IMR-90 (cell line): ENCODE results near the gene FES. TPM values are rescaled to one million over a fixed set of nuclear protein-coding genes. Genes with fewer than 3 reads are reported as not detected.

Experiments
- ATAC-seq: fragments of 200-7000 bp; cut with Tn5 transposase; 2 replicates; pipeline ENCODE4 v1.9.1; 2020; ENCODE audit warnings: low read depth, mild to moderate bottlenecking, moderate library complexity
- BruUV-seq: library from RNA; stranded (reverse); fragments of 400-500 nt; replicated peaks from 2 replicates; lab custom pipeline; 2021; lab: Mats Ljungman, UMichigan
- CTCF ChIA-PET: fragments of 300-600 bp; formaldehyde crosslinking; extraction: SDS; loops from one replicate; lab custom pipeline; 2021; ENCODE audit warnings: antibody characterized with exemption; lab: Yijun Ruan, JAX
- POLR2A ChIA-PET: fragments of 300-600 bp; sonication (Branson Sonifier 250); formaldehyde crosslinking; loops from one replicate; lab custom pipeline; 2022; ENCODE audit warnings: antibody characterized with exemption; ENCODE audit not compliant: unreplicated experiment; lab: Charles Lee
- DNase-seq: peaks from one replicate; pipeline ENCODE4 v3.0.0; 2013
- H2AFZ ChIP-seq: replicated peaks from 2 replicates; pipeline ENCODE3; 2013; ENCODE audit warnings: low read length, mild to moderate bottlenecking; ENCODE audit not compliant: poor library complexity
- H2AK5ac ChIP-seq: 2 replicates; pipeline ENCODE4 v1.6.1; 2013; ENCODE audit warnings: low read depth, low read length, inconsistent platforms
- H2AK9ac ChIP-seq: replicated peaks from 2 replicates; pipeline ENCODE3; 2013; ENCODE audit warnings: mild to moderate bottlenecking, low read depth, low read length, moderate library complexity; ENCODE audit not compliant: poor library complexity
- H2BK120ac ChIP-seq: 2 replicates; pipeline ENCODE4 v1.6.1; 2013; ENCODE audit warnings: low read depth, low read length, inconsistent platforms
- H2BK15ac ChIP-seq: 3 replicates; pipeline ENCODE4 v1.6.1; 2013; ENCODE audit warnings: low read depth, low read length, inconsistent platforms
- H2BK20ac ChIP-seq: 2 replicates; pipeline ENCODE4 v1.6.1; 2013; ENCODE audit warnings: low read depth, mild to moderate bottlenecking, inconsistent platforms, low read length, moderate library complexity
- H2BK5ac ChIP-seq: 2 replicates; pipeline ENCODE4 v1.6.1; 2013; ENCODE audit warnings: mild to moderate bottlenecking, low read depth, low read length, inconsistent platforms; ENCODE audit not compliant: poor library complexity, severe bottlenecking
- H3K14ac ChIP-seq: replicated peaks from 2 replicates; pipeline ENCODE4 v1.6.1; 2013; ENCODE audit warnings: low read depth, low read length, inconsistent platforms
- H3K18ac ChIP-seq: 2 replicates; pipeline ENCODE4 v1.6.1; 2013; ENCODE audit warnings: low read depth, low read length, control low read depth
- H3K23ac ChIP-seq: 2 replicates; pipeline ENCODE4 v1.6.1; 2013; ENCODE audit warnings: low read depth, low read length, inconsistent platforms
- H3K27ac ChIP-seq: 2 replicates; pipeline ENCODE4 v1.5.1; 2013; ENCODE audit warnings: mild to moderate bottlenecking, control low read depth, low read length; ENCODE audit not compliant: insufficient read depth
- H3K27me3 ChIP-seq: 2 replicates; pipeline ENCODE4 v1.6.1; 2013; ENCODE audit warnings: low read length; ENCODE audit not compliant: control insufficient read depth, insufficient read depth
- H3K36me3 ChIP-seq: 2 replicates; pipeline ENCODE4 v1.6.1; 2013; ENCODE audit warnings: low read length, mixed read lengths; ENCODE audit not compliant: control insufficient read depth, insufficient read depth
- H3K4ac ChIP-seq: 2 replicates; pipeline ENCODE4 v1.6.1; 2013; ENCODE audit warnings: low read depth, low read length, inconsistent platforms
- H3K4me1 ChIP-seq: 2 replicates; pipeline ENCODE4 v1.6.1; 2013; ENCODE audit warnings: low read length, mixed read lengths; ENCODE audit not compliant: control insufficient read depth, insufficient read depth
- H3K4me2 ChIP-seq: 2 replicates; pipeline ENCODE4 v1.6.1; 2013; ENCODE audit warnings: low read depth, mild to moderate bottlenecking, control low read depth, low read length, moderate library complexity
- H3K4me3 ChIP-seq: 2 replicates; pipeline ENCODE4 v1.5.1; 2013; ENCODE audit warnings: low read depth, mild to moderate bottlenecking, control low read depth, low read length, moderate library complexity; ENCODE audit not compliant: insufficient read depth
- H3K56ac ChIP-seq: 2 replicates; pipeline ENCODE4 v1.6.1; 2013; ENCODE audit warnings: low read length, inconsistent platforms; ENCODE audit not compliant: insufficient read depth; ENCODE audit errors: extremely low read depth
- H3K79me1 ChIP-seq, 2 experiments: 2 replicates each; pipeline ENCODE4 v1.6.1; 2013; ENCODE audit warnings: low read length in 2 of 2, inconsistent platforms in 1 of 2, low read depth in 1 of 2
- H3K9ac ChIP-seq: 2 replicates; pipeline ENCODE4 v1.6.1; 2013; ENCODE audit warnings: low read depth, low read length, control low read depth
- H3K9me1 ChIP-seq: 2 replicates; pipeline ENCODE4 v1.6.1; 2013; ENCODE audit warnings: low read length, inconsistent platforms; ENCODE audit not compliant: insufficient read depth
- H3K9me3 ChIP-seq: 2 replicates; pipeline ENCODE4 v1.6.1; 2013; ENCODE audit warnings: low read length; ENCODE audit not compliant: control insufficient read depth, insufficient read depth
- H4K20me1 ChIP-seq: 2 replicates; pipeline ENCODE4 v1.6.1; 2013; ENCODE audit warnings: low read length, inconsistent platforms; ENCODE audit not compliant: insufficient read depth
- H4K5ac ChIP-seq: 2 replicates; pipeline ENCODE4 v1.6.1; 2013; ENCODE audit warnings: mild to moderate bottlenecking, low read depth, low read length, control low read depth
- H4K8ac ChIP-seq, 2 experiments: 2 replicates each; pipeline ENCODE4 v1.6.1; 2013; ENCODE audit warnings: low read depth in 2 of 2, low read length in 2 of 2, control low read depth in 1 of 2, inconsistent platforms in 1 of 2
- H4K91ac ChIP-seq: 2 replicates; pipeline ENCODE4 v1.6.1; 2013; ENCODE audit warnings: low read depth, low read length, inconsistent platforms; ENCODE audit not compliant: insufficient read depth
- BHLHE40 ChIP-seq: fragments of 150-350 bp; IDR thresholded peaks from 2 replicates; pipeline ENCODE4 v1.6.1; 2016; ENCODE audit warnings: mild to moderate bottlenecking, low read depth, low read length
- CEBPB ChIP-seq: IDR thresholded peaks from 2 replicates; pipeline ENCODE4 v1.6.1; 2012; ENCODE audit warnings: low read depth, low read length, improper control_type of control experiment
- FOS ChIP-seq: fragments of 150-350 bp; IDR thresholded peaks from 2 replicates; pipeline ENCODE4 v1.6.1; 2016; ENCODE audit warnings: low read depth, low read length
- MAFK ChIP-seq: IDR thresholded peaks from 2 replicates; pipeline ENCODE4 v1.6.1; 2012; ENCODE audit warnings: low read depth, low read length, improper control_type of control experiment
- MAZ ChIP-seq: IDR thresholded peaks from 2 replicates; pipeline ENCODE4 v1.6.1; 2012; ENCODE audit warnings: low read depth, mild to moderate bottlenecking, low read length, improper control_type of control experiment, moderate library complexity, borderline replicate concordance
- MXI1 ChIP-seq: IDR thresholded peaks from 2 replicates; pipeline ENCODE4 v1.6.1; 2012; ENCODE audit warnings: low read depth, mild to moderate bottlenecking, low read length, moderate library complexity, borderline replicate concordance
- NFE2L2 ChIP-seq: fragments of 150-350 bp; IDR thresholded peaks from 2 replicates; pipeline ENCODE4 v1.6.1; 2016; ENCODE audit warnings: low read depth, mild to moderate bottlenecking, low read length
- RAD21 ChIP-seq: IDR thresholded peaks from 2 replicates; pipeline ENCODE4 v1.6.1; 2012; ENCODE audit warnings: low read length, improper control_type of control experiment
- RCOR1 ChIP-seq: IDR thresholded peaks from 2 replicates; pipeline ENCODE4 v1.6.1; 2012; ENCODE audit warnings: mild to moderate bottlenecking, low read length, improper control_type of control experiment; ENCODE audit not compliant: insufficient replicate concordance
- RFX5 ChIP-seq: IDR thresholded peaks from 2 replicates; pipeline ENCODE4 v1.8.0; 2012; ENCODE audit warnings: low read depth, mild to moderate bottlenecking, low read length, moderate library complexity
- SMC3 ChIP-seq: fragments of 150-350 bp; IDR thresholded peaks from 2 replicates; pipeline ENCODE4 v1.6.1; 2016; ENCODE audit warnings: low read depth, mild to moderate bottlenecking, antibody characterized with exemption, low read length, moderate library complexity
- WGBS, 2 experiments: methylation state at CpG; one replicate each; pipeline versions ENCODE4 v1.1.5 to v1.1.7; 2013; ENCODE audit warnings: missing lambda C conversion rate in 2 of 2; ENCODE audit not compliant: insufficient read length in 1 of 2; ENCODE audit errors: extremely low coverage in 2 of 2; 5-methylcytosine and 5-hydroxymethylcytosine counted together
- dilution Hi-C: fragments of 300-500 bp; cut with HindIII; formaldehyde crosslinking; loops from one replicate; pipeline ENCODE4 v1.14.3; 2018; ENCODE audit warnings: low sequenced_read_pairs; ENCODE audit not compliant: unreplicated experiment
- in situ Hi-C: fragments of 300-500 bp; cut with MboI; formaldehyde crosslinking; loops from 3 replicates; pipeline ENCODE4 v1.14.3; 2019; ENCODE audit warnings: low sequenced_read_pairs, inconsistent platforms, mixed read lengths
- intact Hi-C: fragments of 100-400 bp; cut with micrococcal nuclease; formaldehyde crosslinking; loops from 2 replicates; pipeline ENCODE4 v1.10.0; 2022
- polyA plus RNA-seq, 3 experiments: library from polyadenylated mRNA; depleted of rRNA; stranded (reverse); fragments of >200 nt; gene quantifications; 2 replicates each; pipeline ENCODE4 v1.2.3, GENCODE V29; 2012; ENCODE audit warnings: low replicate concordance in 1 of 3
- total RNA-seq: library from RNA; depleted of rRNA; stranded (reverse); fragments of >200 nt; gene quantifications from 2 replicates; pipeline ENCODE4 v1.2.3, GENCODE V29; 2012
- TF ChIP-seq, protein P1 (sequence below): fragments of 150-350 bp; IDR thresholded peaks from 2 replicates; pipeline ENCODE4 v1.6.1; 2016; ENCODE audit warnings: low read depth, mild to moderate bottlenecking, low read length, moderate library complexity, borderline replicate concordance
- TF ChIP-seq, protein P2 (sequence below): fragments of 150-350 bp; IDR thresholded peaks from 2 replicates; pipeline ENCODE4 v1.6.1; 2017; ENCODE audit warnings: mild to moderate bottlenecking, antibody characterized with exemption, low read length, low read depth
- TF ChIP-seq, protein P3 (sequence below): conservative IDR thresholded peaks from 2 replicates; pipeline ENCODE4 v1.5.1; 2012; ENCODE audit warnings: mild to moderate bottlenecking, low read depth, low read length, improper control_type of control experiment

The FES gene
- total and polyA plus RNA-seq, 2 of the 4 experiments (the other 2 are of a cell fraction): 10.5 to 11.7 TPM

DNA sequence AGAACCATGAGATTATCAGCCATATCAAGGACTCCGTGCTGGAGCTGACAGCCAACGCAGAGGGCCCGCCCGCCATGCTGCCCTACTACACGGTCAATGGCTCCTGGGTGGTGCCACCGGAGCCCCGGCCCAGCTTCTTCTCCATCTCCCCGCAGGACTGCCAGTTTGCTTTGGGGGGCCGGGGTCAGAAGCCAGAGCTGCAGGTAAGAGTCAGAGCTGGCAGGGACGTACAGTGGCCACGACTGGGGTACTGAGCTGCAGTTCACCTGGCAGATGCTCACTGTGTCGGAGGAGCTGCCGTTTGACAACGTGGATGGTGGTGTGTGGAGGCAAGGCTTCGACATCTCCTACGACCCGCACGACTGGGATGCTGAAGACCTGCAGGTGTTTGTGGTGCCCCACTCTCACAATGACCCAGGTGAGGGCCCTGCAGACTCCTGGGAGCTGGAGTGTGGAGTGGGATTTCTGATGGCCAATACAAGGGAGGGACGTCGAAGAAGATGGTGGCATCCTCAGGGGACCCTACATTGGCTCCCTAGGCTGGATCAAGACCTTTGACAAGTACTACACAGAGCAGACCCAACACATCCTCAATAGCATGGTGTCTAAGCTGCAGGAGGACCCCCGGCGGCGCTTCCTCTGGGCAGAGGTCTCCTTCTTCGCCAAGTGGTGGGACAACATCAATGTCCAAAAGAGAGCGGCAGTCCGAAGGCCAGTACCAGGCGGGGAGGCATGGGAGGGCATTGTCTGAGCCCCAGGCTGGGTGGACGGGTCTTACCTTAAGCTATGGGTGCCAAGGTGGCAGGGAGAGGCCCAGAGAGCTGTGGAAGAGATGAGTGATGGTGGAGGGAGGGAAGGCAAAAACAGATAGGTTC is 21.2 kb downstream of the FES start:
- no peak overlapping the region for H2AFZ ChIP-seq
- H3K18ac ChIP-seq: no peak overlapping the region
- ChIA-PET CTCF (interaction anchor here (0.6 kb wide), 1 partner anchor 590 kb away, joined by 3 read pairs; no protein-coding TSS in a partner anchor), POLR2A (no interaction called here)
- H3K4ac ChIP-seq: no peak overlapping the region
- no peak overlapping the region for H3K56ac ChIP-seq
- in situ Hi-C loops (no loop called here), dilution Hi-C loops (no loop called here), intact Hi-C loops (no loop called here)
- no peak overlapping the region for H3K27ac ChIP-seq
- peaks cover 0 to 13% of the 10 kb centered on the region in 2 experiments; a peak in 2 of 4 replicates for H3K79me1 ChIP-seq
- H3K9me1 ChIP-seq: no peaks in the 10 kb centered on the region
- TSS peak; percentile 61 for BruUV-seq
- peaks cover 25% of the 10 kb centered on the region for H3K36me3 ChIP-seq
- H2AK5ac ChIP-seq: no peak overlapping the region
- H4K20me1 ChIP-seq: no peaks in the 10 kb centered on the region
- H2BK120ac ChIP-seq: no peak overlapping the region
- H2BK15ac ChIP-seq: no peak overlapping the region
- no peaks in the 10 kb centered on the region for H3K9me3 ChIP-seq
- H2BK20ac ChIP-seq: no peak overlapping the region
- H2AK9ac ChIP-seq: no peak overlapping the region
- H4K91ac ChIP-seq: no peak overlapping the region
- H3K14ac ChIP-seq: no peak overlapping the region
- H4K8ac ChIP-seq: no peak overlapping the region
- H3K9ac ChIP-seq: no peak overlapping the region
- no peak overlapping the region for H3K4me2 ChIP-seq
- no peaks in the 10 kb centered on the region for H3K27me3 ChIP-seq
- H3K4me1 ChIP-seq: peaks cover 4% of the 10 kb centered on the region; the same call in 1 of the 2 replicates
- H3K4me3 ChIP-seq: no peak overlapping the region
- no peak for ATAC-seq
- H3K23ac ChIP-seq: no peak overlapping the region
- H2BK5ac ChIP-seq: no peak overlapping the region
- WGBS, 2 experiments: 80% methylated on average over 1 of the region's 28 CpGs; no CpG with 5 or more reads in 1 of the 2 experiments
- no peak overlapping the region for H4K5ac ChIP-seq
- no peak for DNase-seq
- TF ChIP-seq, protein P1, sequence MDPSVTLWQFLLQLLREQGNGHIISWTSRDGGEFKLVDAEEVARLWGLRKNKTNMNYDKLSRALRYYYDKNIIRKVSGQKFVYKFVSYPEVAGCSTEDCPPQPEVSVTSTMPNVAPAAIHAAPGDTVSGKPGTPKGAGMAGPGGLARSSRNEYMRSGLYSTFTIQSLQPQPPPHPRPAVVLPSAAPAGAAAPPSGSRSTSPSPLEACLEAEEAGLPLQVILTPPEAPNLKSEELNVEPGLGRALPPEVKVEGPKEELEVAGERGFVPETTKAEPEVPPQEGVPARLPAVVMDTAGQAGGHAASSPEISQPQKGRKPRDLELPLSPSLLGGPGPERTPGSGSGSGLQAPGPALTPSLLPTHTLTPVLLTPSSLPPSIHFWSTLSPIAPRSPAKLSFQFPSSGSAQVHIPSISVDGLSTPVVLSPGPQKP: no peak
- TF ChIP-seq, protein P2, sequence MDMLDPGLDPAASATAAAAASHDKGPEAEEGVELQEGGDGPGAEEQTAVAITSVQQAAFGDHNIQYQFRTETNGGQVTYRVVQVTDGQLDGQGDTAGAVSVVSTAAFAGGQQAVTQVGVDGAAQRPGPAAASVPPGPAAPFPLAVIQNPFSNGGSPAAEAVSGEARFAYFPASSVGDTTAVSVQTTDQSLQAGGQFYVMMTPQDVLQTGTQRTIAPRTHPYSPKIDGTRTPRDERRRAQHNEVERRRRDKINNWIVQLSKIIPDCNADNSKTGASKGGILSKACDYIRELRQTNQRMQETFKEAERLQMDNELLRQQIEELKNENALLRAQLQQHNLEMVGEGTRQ: no peak
- TF ChIP-seq RFX5 (no peak), MAFK (no peak), NFE2L2 (no peak), CEBPB (no peak), RAD21 (no peak), MXI1 (no peak), SMC3 (no peak), BHLHE40 (no peak), FOS (no peak), MAZ (no peak), RCOR1 (no peak)
- TF ChIP-seq, protein P3, sequence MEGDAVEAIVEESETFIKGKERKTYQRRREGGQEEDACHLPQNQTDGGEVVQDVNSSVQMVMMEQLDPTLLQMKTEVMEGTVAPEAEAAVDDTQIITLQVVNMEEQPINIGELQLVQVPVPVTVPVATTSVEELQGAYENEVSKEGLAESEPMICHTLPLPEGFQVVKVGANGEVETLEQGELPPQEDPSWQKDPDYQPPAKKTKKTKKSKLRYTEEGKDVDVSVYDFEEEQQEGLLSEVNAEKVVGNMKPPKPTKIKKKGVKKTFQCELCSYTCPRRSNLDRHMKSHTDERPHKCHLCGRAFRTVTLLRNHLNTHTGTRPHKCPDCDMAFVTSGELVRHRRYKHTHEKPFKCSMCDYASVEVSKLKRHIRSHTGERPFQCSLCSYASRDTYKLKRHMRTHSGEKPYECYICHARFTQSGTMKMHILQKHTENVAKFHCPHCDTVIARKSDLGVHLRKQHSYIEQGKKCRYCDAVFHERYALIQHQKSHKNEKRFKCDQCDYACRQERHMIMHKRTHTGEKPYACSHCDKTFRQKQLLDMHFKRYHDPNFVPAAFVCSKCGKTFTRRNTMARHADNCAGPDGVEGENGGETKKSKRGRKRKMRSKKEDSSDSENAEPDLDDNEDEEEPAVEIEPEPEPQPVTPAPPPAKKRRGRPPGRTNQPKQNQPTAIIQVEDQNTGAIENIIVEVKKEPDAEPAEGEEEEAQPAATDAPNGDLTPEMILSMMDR: no peak
